Erythroblast (primary cell): Measurements from ENCODE around the gene SYCE1.

Source experiments
- GATA1 ChIP-seq: IDR thresholded peaks from 2 replicates; pipeline ENCODE4 v1.6.1; 2011; ENCODE audit warnings: low read depth, mild to moderate bottlenecking, control low read depth, low read length, moderate library complexity
- POLR2A ChIP-seq: IDR thresholded peaks from 2 replicates; pipeline ENCODE4 v1.6.1; 2011; ENCODE audit warnings: mild to moderate bottlenecking, low read length

GRCh38 chr10:133536198-133536597 is 29.2 kb downstream of the SYCE1 start:
- no peak for TF ChIP-seq POLR2A
- no peak for TF ChIP-seq GATA1
